A549 (cell line): ENCODE measurements around the gene SETD1B. TPM values are rescaled to one million over a fixed set of nuclear protein-coding genes. Genes with fewer than 3 reads are reported as not detected.
"Not testable (repeated sequence)": the region's sequence is repeated elsewhere in the genome, so short reads cannot be mapped to it uniquely, and the experiment has no call there.

Experiments used
- ATAC-seq, 2 experiments: fragments of 200-7000 bp in 1 of 2; fragments of >200 bp in 1 of 2; cut with Nextera tagmentation in 1 of 2; cut with Tn5 transposase in 1 of 2; 3 replicates each; pipeline versions ENCODE4 v1.8.0 to v1.9.1; 2018 to 2020; ENCODE audit warnings: mild to moderate bottlenecking in 1 of 2, moderate library complexity in 1 of 2
- CTCF ChIA-PET: fragments of 300-600 bp; sonication (Branson Sonifier 250); formaldehyde crosslinking; extraction: SDS; loops from one replicate; lab custom pipeline; 2021; ENCODE audit warnings: antibody characterized with exemption, inconsistent platforms; lab: Yijun Ruan, JAX
- POLR2A ChIA-PET: fragments of 350-600 bp; formaldehyde crosslinking; extraction: SDS; loops from one replicate; lab custom pipeline; 2021; ENCODE audit warnings: antibody characterized with exemption, inconsistent platforms; lab: Yijun Ruan, JAX
- DNase-seq, 2 experiments: peaks; one replicate each; pipeline versions ENCODE4 v3.0.0 to v3.0.0-alpha.2; 2011 to 2016; ENCODE audit warnings: low read depth in 1 of 2, low spot score in 1 of 2
- FAIRE-seq: peaks from 2 replicates; lab custom pipeline; 2011; peaks lifted over from hg19 to GRCh38; lab: Jason Lieb, UNC
- H3K27ac ChIP-seq, 2 experiments: fragments of >200 bp; sonication (Bioruptor Twin); formaldehyde crosslinking; 3 replicates each; pipeline ENCODE4 v1.5.1; 2016 to 2017
- H3K4me1 ChIP-seq: fragments of >200 bp; sonication (Bioruptor Twin); formaldehyde crosslinking; 3 replicates; pipeline ENCODE4 v1.6.1; 2016
- H3K4me2 ChIP-seq: fragments of >200 bp; sonication (Bioruptor Twin); formaldehyde crosslinking; 3 replicates; pipeline ENCODE4 v1.6.1; 2016
- H3K4me3 ChIP-seq: fragments of >200 bp; sonication (Bioruptor Twin); formaldehyde crosslinking; 3 replicates; pipeline ENCODE4 v1.5.1; 2016
- H3K9me3 ChIP-seq: fragments of >200 bp; sonication (Bioruptor Twin); formaldehyde crosslinking; 3 replicates; pipeline ENCODE4 v1.6.1; 2016
- CEBPB ChIP-seq, 2 experiments: fragments of >200 bp in 1 of 2; sonication (Bioruptor Twin) in 1 of 2; formaldehyde crosslinking in 1 of 2; IDR thresholded peaks; 2 replicates each; pipeline ENCODE4 v1.6.1; 2012 to 2016
- EP300 ChIP-seq, 2 experiments: fragments of >200 bp; sonication (Bioruptor Twin); formaldehyde crosslinking; IDR thresholded peaks; 2 replicates in 1 of 2; 3 replicates in 1 of 2; pipeline ENCODE4 v1.6.1; 2016 to 2017
- ESRRA ChIP-seq: fragments of 150-350 bp; IDR thresholded peaks from 2 replicates; pipeline ENCODE4 v1.6.1; 2014; ENCODE audit warnings: mild to moderate bottlenecking, low read length, borderline replicate concordance
- FOSB ChIP-seq: fragments of 250-450 bp; sonication (Bioruptor Pico); IDR thresholded peaks from 2 replicates; pipeline ENCODE4 v1.5.0; 2020; ENCODE audit warnings: mild to moderate bottlenecking, moderate library complexity
- FOSL2 ChIP-seq, 2 experiments: fragments of 450-650 bp in 1 of 2; fragments of >200 bp in 1 of 2; sonication (Bioruptor Twin) in 1 of 2; formaldehyde crosslinking; IDR thresholded peaks; 2 replicates each; pipeline versions ENCODE4 v1.5.0 to v1.6.1; 2016 to 2020; ENCODE audit warnings: mild to moderate bottlenecking in 1 of 2, moderate library complexity in 1 of 2
- HDAC2 ChIP-seq: fragments of 200-600 bp; sonication (generic); IDR thresholded peaks from 2 replicates; pipeline ENCODE4 v1.6.1; 2016
- MAZ ChIP-seq: fragments of 150-350 bp; IDR thresholded peaks from 2 replicates; pipeline ENCODE4 v1.6.1; 2014; ENCODE audit warnings: antibody characterized with exemption, low read depth, low read length, borderline replicate concordance
- NFE2L2 ChIP-seq: fragments of 150-350 bp; conservative IDR thresholded peaks from 2 replicates; pipeline ENCODE4 v1.6.1; 2014; ENCODE audit warnings: low read length
- NPAS2 ChIP-seq: fragments of 250-450 bp; sonication (Bioruptor Pico); IDR thresholded peaks from 2 replicates; pipeline ENCODE4 v1.8.0; 2022; ENCODE audit warnings: mild to moderate bottlenecking, moderate library complexity, borderline replicate concordance
- POLR2AphosphoS2 ChIP-seq: conservative IDR thresholded peaks from 2 replicates; pipeline ENCODE4 v1.6.1; 2012; ENCODE audit warnings: low read length, improper control_type of control experiment, inconsistent platforms
- RARB ChIP-seq: fragments of 250-450 bp; sonication (Bioruptor Pico); IDR thresholded peaks from 2 replicates; pipeline ENCODE4 v1.8.0; 2021; ENCODE audit warnings: mild to moderate bottlenecking, moderate library complexity
- SREBF2 ChIP-seq: fragments of 450-650 bp; IDR thresholded peaks from 2 replicates; pipeline ENCODE4 v1.6.1; 2014; ENCODE audit warnings: mild to moderate bottlenecking, moderate library complexity
- ZFP36 ChIP-seq: fragments of 450-650 bp; IDR thresholded peaks from 2 replicates; pipeline ENCODE4 v1.6.1; 2014; ENCODE audit warnings: borderline replicate concordance; ENCODE audit not compliant: partially characterized antibody
- WGBS: methylation state at CpG from one replicate; pipeline ENCODE4 v1.1.6; 2017; ENCODE audit errors: missing lambda C conversion rate; 5-methylcytosine and 5-hydroxymethylcytosine counted together
- polyA plus RNA-seq, 4 experiments: library from polyadenylated mRNA; depleted of rRNA in 3 of 4; stranded (reverse); fragments of >200 nt; fragmentation: RNase III in 1 of 4; extraction: RNeasy Plus Mini Kit Qiagen cat#74134 plus additional on column Dnase treatment in 1 of 4; gene quantifications; 2 replicates in 3 of 4; 3 replicates in 1 of 4; pipeline ENCODE4 v1.2.3, GENCODE V29; 2011 to 2017

The SETD1B gene
- polyA plus RNA-seq, 2 of the 4 experiments (the other 2 are of a cell fraction): 1.1 to 8.6 TPM

DNA sequence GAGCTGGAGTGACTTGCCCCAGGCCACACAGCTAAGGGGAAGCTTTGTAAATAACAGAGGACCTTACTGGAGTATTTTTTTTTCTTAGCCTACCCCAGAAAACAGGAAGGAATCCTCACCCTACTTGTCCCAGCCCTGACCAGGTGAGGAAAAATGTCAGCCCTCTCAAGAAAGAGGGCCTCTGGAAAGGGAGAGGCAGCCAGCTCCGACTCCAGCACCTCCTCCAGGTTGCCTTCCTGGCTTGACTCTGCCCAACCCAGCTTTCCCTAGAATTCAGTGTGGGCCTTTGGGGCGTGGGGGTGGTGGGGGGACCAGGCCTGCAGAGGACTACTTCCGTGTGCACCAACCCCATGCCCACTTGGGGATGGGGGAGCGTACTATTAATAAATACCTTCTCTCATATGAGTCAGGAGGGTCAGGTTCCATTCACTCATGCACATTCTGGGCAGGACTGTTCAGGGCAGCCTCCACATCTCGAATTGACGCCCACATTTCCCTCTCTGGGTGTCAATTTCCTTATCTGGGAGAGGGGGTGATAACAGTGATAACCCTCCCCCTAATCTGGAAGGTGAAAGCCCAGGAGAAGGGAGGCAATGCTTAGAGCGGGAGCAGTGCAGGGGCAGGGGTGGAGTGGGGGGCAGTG, 15.5 kb upstream of the SETD1B start:
- TF ChIP-seq ZFP36 (peak; percentile 97), FOSL2 (IDR thresholded peaks at IDR 0.05) (no peak), FOSL2 (CRISPR knock-in tag; IDR thresholded peaks at IDR 0.05) (peak; percentile 2; the same call in 1 of the 2 replicates), FOSB (CRISPR knock-in tag) (no peak)
- FAIRE-seq (no peak), ATAC-seq (no peak), DNase-seq (no peak)
- no peak overlapping the region for H3K4me3 ChIP-seq
- ChIA-PET CTCF (interaction anchor here (0.6 to 72.2 kb wide), 5 partner anchors 3 to 236 kb away, joined by 3 to 2657 read pairs (median 3); partner anchors contain the start of genes PSMD9, RHOF and SETD1B), POLR2A (interaction anchor here (0.6 kb wide), 2 partner anchors 89 to 178 kb away, joined by 4 to 6 read pairs; no protein-coding TSS in a partner anchor)
- H3K27ac ChIP-seq: peak overlapping the region; percentile 23 to 100; a peak in 5 of 6 replicates
- H3K4me1 ChIP-seq: peaks cover 85% of the 10 kb centered on the region
- no peaks in the 10 kb centered on the region for H3K9me3 ChIP-seq
- H3K4me2 ChIP-seq: peak overlapping the region; percentile 47
- 62% methylated on average over 7 of the region's 7 CpGs for WGBS

DNA sequence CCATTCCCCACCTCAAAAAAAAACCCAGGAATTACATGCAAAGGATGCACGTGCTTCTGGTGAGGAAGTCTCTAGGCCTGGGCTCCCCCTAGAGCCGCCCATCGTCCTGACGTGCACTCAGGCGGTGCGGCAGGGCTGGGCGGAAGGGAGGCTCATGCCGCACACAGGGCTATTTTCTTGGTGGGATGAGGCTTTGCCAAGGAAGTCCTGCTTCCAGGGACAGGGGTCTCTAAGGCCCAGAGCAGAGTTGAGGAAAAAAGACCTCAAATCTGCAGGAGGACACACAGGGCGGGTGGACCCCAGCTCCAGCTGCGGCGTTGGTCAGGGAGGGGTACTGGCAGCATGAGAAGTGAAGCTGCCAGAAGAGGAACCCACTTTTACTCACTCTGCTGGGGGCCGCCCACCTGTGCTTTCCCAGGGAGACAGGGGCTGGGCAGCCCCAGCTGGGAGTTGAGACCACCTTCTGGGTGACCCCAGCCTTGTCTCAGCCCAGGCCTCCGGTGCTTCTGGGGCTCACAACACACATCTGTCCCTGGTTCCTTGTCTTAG, 14.5 kb upstream of the SETD1B start:
- peaks cover 76% of the 10 kb centered on the region for H3K4me1 ChIP-seq
- H3K27ac ChIP-seq: peak overlapping the region; percentile 49 to 100; a peak in 5 of 6 replicates
- no peak for FAIRE-seq
- peak overlapping the region; percentile 78 for H3K4me2 ChIP-seq
- ChIA-PET POLR2A (interaction anchor here (0.7 kb wide), 1 partner anchor 26 kb away, joined by 3 read pairs; no protein-coding TSS in a partner anchor), CTCF (interaction anchor here (1.2 to 72.2 kb wide), 4 partner anchors 4 to 99 kb away, joined by 3 to 2657 read pairs (median 1332); partner anchors contain the start of genes PSMD9, RHOF and SETD1B)
- H3K9me3 ChIP-seq: no peaks in the 10 kb centered on the region
- TF ChIP-seq NFE2L2: no peak
- no peak for TF ChIP-seq NPAS2 (CRISPR knock-in tag)
- TF ChIP-seq POLR2AphosphoS2: no peak
- TF ChIP-seq ESRRA: no peak
- TF ChIP-seq RARB (CRISPR knock-in tag): no peak
- TF ChIP-seq HDAC2: no peak
- TF ChIP-seq ZFP36: no peak
- no peak for TF ChIP-seq SREBF2
- no peak for TF ChIP-seq EP300 (IDR thresholded peaks at IDR 0.05)
- no peak for TF ChIP-seq CEBPB (IDR thresholded peaks at IDR 0.05)
- TF ChIP-seq, all 56 proteins: peak for 0
- no peak overlapping the region for H3K4me3 ChIP-seq
- WGBS: 79% methylated on average over 12 of the region's 13 CpGs
- ATAC-seq: no peak
- no peak for DNase-seq

DNA sequence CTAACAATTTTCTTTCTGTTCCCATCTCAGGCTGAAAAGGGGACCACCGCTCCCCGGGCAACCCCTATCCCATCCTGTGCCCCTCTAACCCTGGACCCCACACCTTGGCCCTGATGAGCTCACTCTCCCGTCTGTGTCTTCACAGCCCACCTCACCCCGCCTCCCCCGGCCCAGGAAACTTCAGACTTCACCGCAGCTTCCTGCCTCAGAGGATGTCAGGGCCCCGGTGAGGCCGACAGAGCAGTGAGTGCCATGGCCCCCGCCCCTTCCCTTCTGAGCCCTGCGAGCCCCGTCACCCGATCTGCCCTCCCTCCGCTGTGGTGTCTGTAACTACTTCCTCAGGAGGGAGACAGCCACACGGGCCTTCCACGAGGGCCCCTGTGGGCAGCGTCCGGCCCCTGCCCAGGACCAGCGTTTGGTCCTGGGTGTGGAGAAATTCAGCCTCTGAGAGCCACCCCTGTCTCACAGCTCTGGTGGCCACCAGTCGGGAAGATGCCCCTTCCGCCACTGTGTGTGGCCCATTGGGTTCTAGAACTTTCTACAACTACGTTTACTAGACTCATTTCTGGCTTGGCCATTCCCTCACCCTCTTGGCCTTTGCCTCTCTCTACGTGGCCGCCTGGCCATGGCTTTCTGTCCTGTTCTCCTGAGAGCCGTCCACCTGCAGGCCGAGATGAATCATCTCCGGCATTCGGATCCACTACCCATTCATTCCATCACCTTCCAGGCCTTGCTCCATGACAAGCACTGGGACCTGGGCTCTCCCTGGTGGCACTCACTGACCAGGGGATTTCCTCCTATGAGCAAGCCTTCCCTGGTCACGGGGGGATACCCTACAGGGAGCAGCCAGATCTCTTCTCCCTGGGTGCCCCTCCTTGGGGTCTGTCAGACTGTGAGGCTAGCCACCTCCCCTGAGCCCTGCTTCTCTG, 13.7 kb upstream of the SETD1B start:
- Histone ChIP-seq H3K9me3 (no peaks in the 10 kb centered on the region), H3K4me3 (no peak overlapping the region), H3K4me1 (peaks cover 76% of the 10 kb centered on the region), H3K4me2 (peak overlapping the region; percentile 78), H3K27ac (peak overlapping the region; percentile 49 to 100)
- ChIA-PET CTCF (interaction anchor here (1.2 to 72.2 kb wide), 5 partner anchors 4 to 98 kb away, joined by 3 to 2657 read pairs (median 322); partner anchors contain the start of genes PSMD9, RHOF and SETD1B), POLR2A (interaction anchor here (0.7 kb wide), 1 partner anchor 25 kb away, joined by 3 read pairs; no protein-coding TSS in a partner anchor)
- 76% methylated on average over 28 of the region's 28 CpGs for WGBS
- ATAC-seq: no peak
- TF ChIP-seq FOSL2 (IDR thresholded peaks at IDR 0.05) (no peak), FOSL2 (CRISPR knock-in tag; IDR thresholded peaks at IDR 0.05) (peak; percentile 30; the same call in 1 of the 2 replicates), MAZ (no peak)
- FAIRE-seq: no peak
- DNase-seq: no peak

GRCh38 chr12:121790785-121791184, 13.0 kb upstream of the SETD1B start:
- H3K9me3 ChIP-seq, FAIRE-seq, ATAC-seq, DNase-seq, H3K4me3 ChIP-seq: not testable (repeated sequence)
- ChIA-PET POLR2A (interaction anchor here (1.5 to 1.9 kb wide), 2 partner anchors 9 to 11 kb away, joined by 3 to 4 read pairs; no protein-coding TSS in a partner anchor), CTCF (interaction anchor here (0.6 to 72.2 kb wide), 6 partner anchors 5 to 111 kb away, joined by 3 to 2657 read pairs (median 258); partner anchors contain the start of genes PSMD9, RHOF and SETD1B)
- Histone ChIP-seq H3K27ac (peak overlapping the region; percentile 100), H3K4me2 (peak overlapping the region; percentile 78), H3K4me1 (peaks cover 76% of the 10 kb centered on the region)
- WGBS: 89% methylated on average over 8 of the region's 8 CpGs
